Nephron progenitor cell (in vitro differentiated cells): ENCODE measurements around the gene TMEM184A.
A peak's percentile ranks its signal among the peaks of the same experiment; 100 is the strongest.

ENCODE experiments used
- DNase-seq: peaks from one replicate; pipeline ENCODE4 v3.0.0; 2021
- H3K27ac Mint-ChIP-seq: 2 replicates; pipeline ENCODE4 v1.8.0; 2021; ENCODE audit warnings: mild to moderate bottlenecking, moderate library complexity, mixed read lengths
- H3K27me3 Mint-ChIP-seq: 2 replicates; pipeline ENCODE4 v1.8.0; 2021; ENCODE audit warnings: mild to moderate bottlenecking, low read depth, mixed read lengths; ENCODE audit not compliant: poor library complexity
- H3K36me3 Mint-ChIP-seq: 2 replicates; pipeline ENCODE4 v1.8.0; 2021; ENCODE audit warnings: low read depth, mixed read lengths
- H3K4me1 Mint-ChIP-seq: 2 replicates; pipeline ENCODE4 v1.8.0; 2021; ENCODE audit warnings: mixed read lengths
- H3K4me3 Mint-ChIP-seq: 2 replicates; pipeline ENCODE4 v1.8.0; 2021; ENCODE audit warnings: mild to moderate bottlenecking, moderate library complexity, mixed read lengths
- H3K9me3 Mint-ChIP-seq: 2 replicates; pipeline ENCODE4 v1.8.0; 2021; ENCODE audit warnings: mild to moderate bottlenecking, moderate library complexity, mixed read lengths
- TF ChIP-seq, protein P1 (sequence below): fragments of 200-600 bp; sonication (generic); IDR thresholded peaks from 2 replicates; pipeline ENCODE4 v1.5.0; 2021; ENCODE audit warnings: antibody characterized with exemption

Gene TMEM184A

DNA sequence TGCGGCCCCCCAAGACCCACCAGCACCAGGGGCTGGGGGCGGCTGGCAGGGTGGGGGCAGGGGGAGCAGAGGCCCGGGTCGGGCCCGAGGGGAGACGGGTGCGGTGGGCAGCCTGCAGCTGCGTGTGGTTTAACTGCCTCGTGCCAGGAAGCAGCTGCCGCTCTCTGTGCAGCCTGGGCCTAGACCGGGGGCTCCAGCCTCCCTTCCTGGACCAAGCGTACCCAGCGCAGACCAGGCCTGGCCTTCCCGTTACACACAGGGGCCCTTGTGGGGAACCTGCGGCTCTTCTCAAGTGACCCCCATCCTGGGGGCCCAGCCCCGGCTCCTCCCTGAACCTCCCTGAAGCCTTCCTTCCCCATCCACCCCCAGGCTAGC lies 45.2 kb downstream of the TMEM184A start:
- Mint-ChIP-seq H3K9me3 (no peaks in the 10 kb centered on the region), H3K27me3 (peaks cover 8% of the 10 kb centered on the region), H3K27ac (no peak overlapping the region), H3K4me1 (peaks cover 32% of the 10 kb centered on the region), H3K4me3 (no peak overlapping the region), H3K36me3 (no peaks in the 10 kb centered on the region)
- TF ChIP-seq, protein P1, sequence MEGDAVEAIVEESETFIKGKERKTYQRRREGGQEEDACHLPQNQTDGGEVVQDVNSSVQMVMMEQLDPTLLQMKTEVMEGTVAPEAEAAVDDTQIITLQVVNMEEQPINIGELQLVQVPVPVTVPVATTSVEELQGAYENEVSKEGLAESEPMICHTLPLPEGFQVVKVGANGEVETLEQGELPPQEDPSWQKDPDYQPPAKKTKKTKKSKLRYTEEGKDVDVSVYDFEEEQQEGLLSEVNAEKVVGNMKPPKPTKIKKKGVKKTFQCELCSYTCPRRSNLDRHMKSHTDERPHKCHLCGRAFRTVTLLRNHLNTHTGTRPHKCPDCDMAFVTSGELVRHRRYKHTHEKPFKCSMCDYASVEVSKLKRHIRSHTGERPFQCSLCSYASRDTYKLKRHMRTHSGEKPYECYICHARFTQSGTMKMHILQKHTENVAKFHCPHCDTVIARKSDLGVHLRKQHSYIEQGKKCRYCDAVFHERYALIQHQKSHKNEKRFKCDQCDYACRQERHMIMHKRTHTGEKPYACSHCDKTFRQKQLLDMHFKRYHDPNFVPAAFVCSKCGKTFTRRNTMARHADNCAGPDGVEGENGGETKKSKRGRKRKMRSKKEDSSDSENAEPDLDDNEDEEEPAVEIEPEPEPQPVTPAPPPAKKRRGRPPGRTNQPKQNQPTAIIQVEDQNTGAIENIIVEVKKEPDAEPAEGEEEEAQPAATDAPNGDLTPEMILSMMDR: no peak
- DNase-seq: no peak

DNA sequence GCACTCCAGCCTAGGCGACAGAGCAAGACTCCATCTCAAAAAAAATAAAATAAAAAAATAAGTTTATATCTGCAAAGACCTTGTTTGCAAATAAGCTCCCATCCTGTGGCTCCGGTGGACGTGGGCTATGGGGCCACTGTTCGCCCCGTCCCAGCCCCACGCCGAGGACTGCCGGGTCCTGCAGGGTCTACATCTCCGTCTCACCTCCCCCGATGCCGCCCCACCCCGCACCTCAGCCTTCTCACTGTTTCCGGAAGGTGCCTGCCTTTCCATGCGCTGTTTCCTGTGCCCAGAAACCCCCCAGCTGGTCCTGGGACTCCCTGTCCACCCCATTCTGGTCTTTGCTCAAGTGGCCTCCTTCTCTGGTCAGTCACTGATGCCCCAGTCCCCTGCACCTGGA lies 46.8 kb downstream of the TMEM184A start:
- peaks cover 4% of the 10 kb centered on the region for H3K27me3 Mint-ChIP-seq
- TF ChIP-seq, protein P1: no peak
- H3K27ac Mint-ChIP-seq: no peak overlapping the region

DNA sequence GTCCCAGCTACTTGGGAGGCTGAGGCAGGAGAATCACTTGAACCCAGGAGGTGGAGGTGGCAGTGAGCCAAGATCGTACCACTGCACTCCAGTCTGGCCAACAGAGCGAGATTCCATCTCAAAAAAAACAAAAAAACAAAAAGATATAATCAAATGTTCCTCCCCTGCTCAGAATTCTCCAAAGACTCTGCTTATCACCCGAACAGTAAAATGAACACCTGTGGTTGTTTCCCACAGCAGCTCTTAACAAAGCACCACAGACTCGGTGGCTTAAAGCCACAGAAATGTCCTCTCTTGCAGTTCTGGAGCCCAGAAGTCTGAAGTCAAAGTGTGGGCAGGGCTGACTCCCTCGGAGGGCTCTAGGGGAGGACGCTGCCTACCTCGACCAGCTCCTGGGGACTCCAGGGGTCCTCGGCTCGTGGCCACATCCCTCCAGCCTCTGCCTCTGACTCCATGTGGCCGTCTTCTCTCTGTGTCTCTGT lies 47.7 kb downstream of the TMEM184A start:
- Mint-ChIP-seq H3K4me3 (peak overlapping the region; percentile 36), H3K27me3 (peaks cover 4% of the 10 kb centered on the region), H3K27ac (no peak overlapping the region), H3K36me3 (no peaks in the 10 kb centered on the region), H3K9me3 (no peaks in the 10 kb centered on the region), H3K4me1 (peaks cover 25% of the 10 kb centered on the region)
- TF ChIP-seq, protein P1: no peak
- DNase-seq: no peak

More for the DNA sequence above, 46.8 kb downstream of the TMEM184A start:
- H3K4me3 Mint-ChIP-seq: no peak overlapping the region
- H3K36me3 Mint-ChIP-seq: no peaks in the 10 kb centered on the region
- H3K4me1 Mint-ChIP-seq: peaks cover 31% of the 10 kb centered on the region
- DNase-seq: no peak
- H3K9me3 Mint-ChIP-seq: no peaks in the 10 kb centered on the region

DNA sequence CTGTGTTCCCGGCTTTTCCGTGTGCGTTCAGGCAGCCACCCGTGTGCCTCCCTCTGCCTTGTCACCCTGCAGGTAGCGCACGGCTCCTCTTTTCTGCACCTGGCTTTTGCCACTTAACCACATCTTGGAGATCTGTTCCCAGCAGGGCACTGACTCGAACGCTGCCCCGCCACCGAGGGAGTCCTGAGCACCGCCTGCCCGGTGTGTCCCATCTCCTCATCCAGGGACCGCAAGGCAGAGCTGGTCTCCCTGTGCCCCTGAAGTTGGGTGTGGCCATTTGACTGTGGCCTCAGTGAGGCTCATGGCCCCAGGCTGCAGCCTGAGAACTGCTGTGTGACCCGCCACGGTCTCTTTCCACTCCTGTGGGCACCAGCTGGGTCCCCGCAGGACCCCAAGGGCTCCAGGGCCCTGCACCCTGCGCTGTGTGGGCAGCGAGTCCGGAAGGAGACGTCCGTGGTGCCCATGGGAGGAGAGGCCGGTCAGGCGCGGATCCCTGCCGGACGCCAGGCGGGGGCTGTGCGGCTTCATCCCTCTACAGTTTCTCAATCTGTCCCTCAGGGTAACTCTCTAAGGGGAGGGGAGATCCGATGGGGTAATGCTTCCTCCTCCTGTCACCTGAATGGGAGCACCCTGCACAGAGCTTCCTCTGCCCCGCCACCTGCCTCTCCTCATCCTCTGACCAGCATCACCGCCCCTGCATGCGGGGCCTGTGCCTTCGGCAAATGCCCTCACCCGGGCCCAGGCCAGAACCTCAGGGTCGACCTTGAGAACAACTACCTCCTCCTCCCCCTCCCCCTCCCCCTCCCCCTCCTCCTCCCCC lies 50.1 kb downstream of the TMEM184A start:
- H3K27me3 Mint-ChIP-seq: peaks cover 4% of the 10 kb centered on the region
- H3K4me1 Mint-ChIP-seq: peaks cover 39% of the 10 kb centered on the region
- no peak overlapping the region for H3K27ac Mint-ChIP-seq
- no peak for DNase-seq
- peak overlapping the region; percentile 66 for H3K4me3 Mint-ChIP-seq
- H3K36me3 Mint-ChIP-seq: peaks cover 14% of the 10 kb centered on the region
- H3K9me3 Mint-ChIP-seq: no peaks in the 10 kb centered on the region
- TF ChIP-seq, protein P1: no peak

DNA sequence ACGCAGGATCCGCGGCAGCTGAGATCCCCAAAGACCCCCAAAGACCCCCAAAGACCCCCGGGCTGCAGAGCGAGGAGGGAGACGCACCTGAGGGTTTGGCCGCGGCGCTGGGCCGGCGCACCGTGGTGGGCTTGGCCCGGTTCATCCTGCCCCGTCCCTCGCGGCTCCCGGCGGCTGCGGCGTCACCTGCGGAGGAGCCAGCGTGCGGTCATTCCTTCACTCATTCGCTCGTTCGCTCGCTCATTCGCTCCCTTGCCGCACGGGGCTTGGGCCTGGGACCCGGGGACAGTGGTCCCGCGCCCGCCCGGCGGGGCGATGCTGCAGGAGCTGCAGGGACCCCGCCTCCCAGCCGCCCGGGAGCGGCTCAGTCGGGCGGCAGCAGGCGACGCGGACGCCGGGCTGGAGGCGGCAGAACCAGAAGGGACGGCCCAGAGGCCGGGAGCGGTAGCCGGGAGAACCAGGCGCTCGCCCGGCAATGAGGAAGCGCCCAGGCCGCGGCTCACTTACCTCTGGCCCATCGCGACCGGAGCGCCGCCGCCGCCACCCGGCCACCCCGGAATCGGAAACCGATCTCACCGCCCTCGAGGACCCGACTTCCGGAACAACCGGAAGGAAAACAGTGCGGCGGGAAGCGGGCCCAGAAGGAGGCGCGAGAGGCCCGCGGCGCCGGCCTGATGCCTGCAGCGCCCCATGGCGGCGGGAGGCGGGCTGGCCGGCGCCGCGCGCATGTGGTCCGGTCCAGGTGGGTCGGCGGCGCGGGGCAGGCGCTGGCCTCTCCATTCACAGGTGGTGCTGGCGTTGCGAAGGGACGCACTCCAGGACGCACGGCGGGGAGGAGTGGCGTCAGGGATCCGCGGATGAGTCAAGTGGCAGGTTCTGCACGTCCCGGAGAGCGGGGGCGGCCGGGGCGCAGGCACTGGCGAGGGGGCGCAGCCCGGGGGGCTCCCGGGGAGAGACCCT lies 51.9 kb downstream of the TMEM184A start, which contains the start of gene INTS1:
Gene INTS1, minus strand, starts transcription at position 574 of the 960 bp plus-strand sequence. Its CDS starts 429 bp downstream, at position 145.
- Mint-ChIP-seq H3K4me3 (peak within 1 kb of the TSS; percentile 92), H3K9me3 (no peaks in the 10 kb centered on the region), H3K27ac (peak within 1 kb of the TSS; percentile 59), H3K4me1 (peaks cover 39% of the 10 kb centered on the region), H3K36me3 (peaks cover 20% of the 10 kb centered on the region), H3K27me3 (peaks cover 4% of the 10 kb centered on the region)
- TF ChIP-seq, protein P1: peak; percentile 54
- DNase-seq: peak; percentile 88
